ENCODE measurements around the gene EXD1. TPM values are rescaled to one million over a fixed set of nuclear protein-coding genes. Genes with fewer than 3 reads are reported as not detected.

The EXD1 gene
- total and polyA plus RNA-seq, 2 experiments from 2014 or later, result 0.07 TPM; not detected in 1

- H3F3A ChIP-seq (replicated peaks; ENCODE audit: low read depth), result no peaks in the 10 kb centered on the region
- ATAC-seq (no peak), DNase-seq (ENCODE audit: low spot score) (no peak)
- H3K4me3 Mint-ChIP-seq, result no peak overlapping the region
- H2AFZ ChIP-seq, result no peak overlapping the region
- no peaks in the 10 kb centered on the region for H3K4me1 Mint-ChIP-seq
- no peaks in the 10 kb centered on the region for H3K36me3 Mint-ChIP-seq (ENCODE audit: low read depth)
- no peaks in the 10 kb centered on the region for H3K9me2 ChIP-seq (ENCODE audit: insufficient read depth)
- no peak overlapping the region for H3K27ac ChIP-seq (ENCODE audit: low read depth)
- H3K79me2 ChIP-seq (replicated peaks; ENCODE audit: insufficient read depth), result no peaks in the 10 kb centered on the region
- no peak overlapping the region for H3K27ac Mint-ChIP-seq
- H3K36me3 ChIP-seq (ENCODE audit: insufficient read depth), result no peaks in the 10 kb centered on the region
- no peaks in the 10 kb centered on the region for H3K27me3 ChIP-seq (ENCODE audit: insufficient read depth)
- no peaks in the 10 kb centered on the region for H4K20me1 ChIP-seq (replicated peaks; ENCODE audit: insufficient read depth)
- TF ChIP-seq EZH2phosphoT487 (IDR thresholded peaks at IDR 0.05; ENCODE audit: unreplicated experiment), result no peak
- H3K4me3 ChIP-seq, result no peak overlapping the region
- no peak overlapping the region for H3K4me2 ChIP-seq
- peaks cover 1% of the 10 kb centered on the region for H3K27me3 Mint-ChIP-seq (ENCODE audit: insufficient read depth, low read depth, poor library complexity)
- peaks cover 5% of the 10 kb centered on the region; the same call in 1 of the 3 replicates for H3K9me3 Mint-ChIP-seq
- H3K4me1 ChIP-seq (ENCODE audit: insufficient read depth), result no peaks in the 10 kb centered on the region
Observed at GRCh38 chr15:41154412-41154811, 76.1 kb downstream of the EXD1 start.

GRCh38 chr15:41153733-41154132 lies 76.8 kb downstream of the EXD1 start:
- Histone ChIP-seq H3F3A (replicated peaks; ENCODE audit: low read depth) (no peaks in the 10 kb centered on the region), H3K4me1 (ENCODE audit: insufficient read depth) (no peaks in the 10 kb centered on the region), H3K4me2 (no peak overlapping the region), H3K9me2 (ENCODE audit: insufficient read depth) (no peaks in the 10 kb centered on the region), H3K4me3 (no peak overlapping the region), H3K27ac (ENCODE audit: low read depth) (no peak overlapping the region), H4K20me1 (replicated peaks; ENCODE audit: insufficient read depth) (no peaks in the 10 kb centered on the region), H2AFZ (no peak overlapping the region), H3K79me2 (replicated peaks; ENCODE audit: insufficient read depth) (no peaks in the 10 kb centered on the region), H3K36me3 (ENCODE audit: insufficient read depth) (no peaks in the 10 kb centered on the region), H3K27me3 (ENCODE audit: insufficient read depth) (no peaks in the 10 kb centered on the region)
- H3K27ac Mint-ChIP-seq, result no peak overlapping the region
- no peak for DNase-seq (ENCODE audit: low spot score)
- H3K9me3 Mint-ChIP-seq, result peaks cover 5% of the 10 kb centered on the region; the same call in 1 of the 3 replicates
- no peak overlapping the region for H3K4me3 Mint-ChIP-seq
- peaks cover 1% of the 10 kb centered on the region for H3K27me3 Mint-ChIP-seq (ENCODE audit: insufficient read depth, low read depth, poor library complexity)
- no peaks in the 10 kb centered on the region for H3K4me1 Mint-ChIP-seq
- no peak for ATAC-seq
- no peaks in the 10 kb centered on the region for H3K36me3 Mint-ChIP-seq (ENCODE audit: low read depth)
- TF ChIP-seq ETS1 (IDR thresholded peaks at IDR 0.05) (no peak), REST (IDR thresholded peaks at IDR 0.05; ENCODE audit: unreplicated experiment) (no peak), CTCF (conservative IDR thresholded peaks at IDR 0.05; ENCODE audit: low read depth in 2 of 2) (no peak), EZH2phosphoT487 (IDR thresholded peaks at IDR 0.05; ENCODE audit: unreplicated experiment) (no peak), ZNF462 (CRISPR knock-in tag; IDR thresholded peaks at IDR 0.05) (no peak), EZH2 (IDR thresholded peaks at IDR 0.05; ENCODE audit: low read depth, unreplicated experiment) (no peak), CREB1 (CRISPR knock-in tag; IDR thresholded peaks at IDR 0.05; ENCODE audit: low read depth) (no peak), JUNB (IDR thresholded peaks at IDR 0.05; ENCODE audit: unreplicated experiment) (no peak), ZNF331 (CRISPR knock-in tag; IDR thresholded peaks at IDR 0.05; ENCODE audit: low read depth) (no peak)

Measured in GM23338 (cell line).